OCI-LY1 (cell line): ENCODE data around the gene EGFL7.
A peak's percentile ranks its signal among the peaks of the same experiment; 100 is the strongest.

Source experiments
- H2AFZ ChIP-seq: fragments of 200-600 bp; sonication (generic), shearing (Covaris generic); 2 replicates; pipeline ENCODE4 v1.6.0; 2014; ENCODE audit warnings: antibody characterized with exemption, mild to moderate bottlenecking, low read length
- H3F3A ChIP-seq: fragments of 200-600 bp; sonication (generic), shearing (Covaris generic); 2 replicates; pipeline ENCODE4 v1.6.0; 2014; ENCODE audit warnings: mild to moderate bottlenecking, antibody characterized with exemption, low read length, moderate library complexity; ENCODE audit not compliant: insufficient read depth
- H3K27ac ChIP-seq: fragments of 200-600 bp; sonication (generic); 2 replicates; pipeline ENCODE4 v1.5.1; 2014; ENCODE audit warnings: low read length, mixed run types, mild to moderate bottlenecking, low read depth; ENCODE audit not compliant: poor library complexity, severe bottlenecking
- H3K27me3 ChIP-seq: fragments of 200-600 bp; sonication (generic); 2 replicates; pipeline ENCODE4 v1.6.0; 2014; ENCODE audit warnings: antibody characterized with exemption, mild to moderate bottlenecking, low read length, moderate library complexity; ENCODE audit not compliant: insufficient read depth
- H3K36me3 ChIP-seq: fragments of 200-600 bp; sonication (generic); 2 replicates; pipeline ENCODE4 v1.6.1; 2014; ENCODE audit warnings: mild to moderate bottlenecking, antibody characterized with exemption, low read length, moderate library complexity, mixed read lengths; ENCODE audit not compliant: insufficient read depth
- H3K4me1 ChIP-seq: fragments of 200-600 bp; sonication (generic); 2 replicates; pipeline ENCODE4 v1.5.1; 2014; ENCODE audit warnings: mild to moderate bottlenecking, low read length, moderate library complexity; ENCODE audit not compliant: insufficient read depth, severe bottlenecking
- H3K4me2 ChIP-seq: fragments of 200-600 bp; sonication (generic), shearing (Covaris generic); 2 replicates; pipeline ENCODE4 v1.6.1; 2014; ENCODE audit warnings: low read length
- H3K4me3 ChIP-seq: fragments of 200-600 bp; sonication (generic); 2 replicates; pipeline ENCODE4 v1.5.1; 2014; ENCODE audit warnings: low read length, low read depth, mild to moderate bottlenecking, mixed read lengths; ENCODE audit not compliant: poor library complexity, severe bottlenecking
- H3K79me2 ChIP-seq: fragments of 200-600 bp; shearing (Covaris generic); 2 replicates; pipeline ENCODE4 v1.6.1; 2016; ENCODE audit warnings: mixed run types, low read length, mixed read lengths; ENCODE audit not compliant: insufficient read depth
- H3K9ac ChIP-seq: fragments of 200-600 bp; sonication (generic), shearing (Covaris generic); 2 replicates; pipeline ENCODE4 v1.6.1; 2014; ENCODE audit warnings: mild to moderate bottlenecking, low read length, mixed read lengths
- H3K9me2 ChIP-seq: fragments of 200-600 bp; sonication (generic), shearing (Covaris generic); 2 replicates; pipeline ENCODE4 v1.6.1; 2014; ENCODE audit warnings: low read depth, mild to moderate bottlenecking, low read length, mixed read lengths
- H3K9me3 ChIP-seq: fragments of 200-600 bp; shearing (Covaris generic); 2 replicates; pipeline ENCODE4 v1.6.1; 2014; ENCODE audit warnings: low read length, mixed read lengths
- H4K20me1 ChIP-seq: fragments of 200-600 bp; sonication (generic), shearing (Covaris generic); 2 replicates; pipeline ENCODE4 v1.6.0; 2016; ENCODE audit warnings: mild to moderate bottlenecking, low read length; ENCODE audit not compliant: insufficient read depth
- EZH2 ChIP-seq: fragments of 200-600 bp; sonication (generic), shearing (Covaris generic); IDR thresholded peaks from 2 replicates; pipeline ENCODE4 v1.8.0; 2017; ENCODE audit warnings: borderline replicate concordance, mixed run types, mild to moderate bottlenecking, antibody characterized with exemption, low read length, moderate library complexity, mixed read lengths
- TF ChIP-seq, protein P1 (sequence below): fragments of 200-600 bp; sonication (generic), shearing (Covaris generic); IDR thresholded peaks from 2 replicates; pipeline ENCODE4 v1.5.1; 2017; ENCODE audit warnings: mild to moderate bottlenecking, antibody characterized with exemption, low read length, moderate library complexity, mixed read lengths

The EGFL7 gene

DNA sequence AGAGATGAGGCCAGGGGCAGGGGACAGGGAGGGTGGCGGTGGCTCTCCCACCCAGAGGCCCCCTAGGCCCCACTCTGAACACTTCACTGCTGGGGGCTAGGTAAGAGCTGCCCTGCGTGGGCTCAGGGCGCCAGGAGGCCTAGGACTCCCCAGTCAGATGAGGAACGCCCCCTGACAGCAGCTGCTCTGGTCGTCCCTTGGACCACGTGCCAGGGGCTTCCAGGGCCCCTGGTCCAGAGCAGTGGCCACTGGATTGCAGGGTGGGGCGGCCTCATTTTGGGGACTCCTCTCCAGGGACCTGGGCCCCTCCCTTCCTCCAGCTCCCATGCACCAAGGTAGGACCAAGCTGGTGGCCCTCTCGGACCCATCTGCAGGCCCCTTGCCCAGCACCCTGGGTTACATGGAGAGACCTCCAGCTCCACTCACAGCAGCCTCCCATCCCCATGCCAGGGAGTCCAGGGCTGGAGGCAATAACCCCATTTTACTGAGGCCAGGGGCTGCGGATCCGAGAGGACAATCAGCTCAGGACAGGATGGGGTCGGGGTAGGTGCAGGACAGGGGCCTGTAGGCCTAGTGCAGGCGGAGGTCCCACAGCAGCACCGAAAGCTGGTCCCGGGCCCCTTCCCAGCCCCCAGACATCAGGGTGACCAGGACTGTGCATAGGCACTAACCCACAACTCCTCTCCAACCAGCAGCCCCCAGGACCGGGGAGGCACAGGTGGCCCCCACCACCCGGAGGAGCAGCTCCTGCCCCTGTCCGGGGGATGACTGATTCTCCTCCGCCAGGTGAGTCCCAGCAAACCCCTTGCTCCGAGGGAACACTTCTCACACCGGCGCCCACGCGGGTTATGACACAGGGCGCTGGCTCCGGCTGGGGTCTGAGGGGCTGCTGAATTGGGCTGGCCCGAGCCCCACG, 1.5 kb downstream of the EGFL7 start:
- Histone ChIP-seq H3K79me2 (no peaks in the 10 kb centered on the region), H3K9me3 (no peaks in the 10 kb centered on the region), H4K20me1 (no peaks in the 10 kb centered on the region), H2AFZ (no peak overlapping the region), H3K9ac (no peak overlapping the region), H3K4me2 (no peak overlapping the region), H3K27ac (no peak overlapping the region), H3K36me3 (no peaks in the 10 kb centered on the region), H3F3A (no peaks in the 10 kb centered on the region), H3K9me2 (no peaks in the 10 kb centered on the region), H3K27me3 (peaks cover 22% of the 10 kb centered on the region; the same call in 1 of the 2 replicates), H3K4me1 (no peaks in the 10 kb centered on the region), H3K4me3 (no peak overlapping the region)
- TF ChIP-seq, protein P1, sequence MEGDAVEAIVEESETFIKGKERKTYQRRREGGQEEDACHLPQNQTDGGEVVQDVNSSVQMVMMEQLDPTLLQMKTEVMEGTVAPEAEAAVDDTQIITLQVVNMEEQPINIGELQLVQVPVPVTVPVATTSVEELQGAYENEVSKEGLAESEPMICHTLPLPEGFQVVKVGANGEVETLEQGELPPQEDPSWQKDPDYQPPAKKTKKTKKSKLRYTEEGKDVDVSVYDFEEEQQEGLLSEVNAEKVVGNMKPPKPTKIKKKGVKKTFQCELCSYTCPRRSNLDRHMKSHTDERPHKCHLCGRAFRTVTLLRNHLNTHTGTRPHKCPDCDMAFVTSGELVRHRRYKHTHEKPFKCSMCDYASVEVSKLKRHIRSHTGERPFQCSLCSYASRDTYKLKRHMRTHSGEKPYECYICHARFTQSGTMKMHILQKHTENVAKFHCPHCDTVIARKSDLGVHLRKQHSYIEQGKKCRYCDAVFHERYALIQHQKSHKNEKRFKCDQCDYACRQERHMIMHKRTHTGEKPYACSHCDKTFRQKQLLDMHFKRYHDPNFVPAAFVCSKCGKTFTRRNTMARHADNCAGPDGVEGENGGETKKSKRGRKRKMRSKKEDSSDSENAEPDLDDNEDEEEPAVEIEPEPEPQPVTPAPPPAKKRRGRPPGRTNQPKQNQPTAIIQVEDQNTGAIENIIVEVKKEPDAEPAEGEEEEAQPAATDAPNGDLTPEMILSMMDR: no peak
- no peak for TF ChIP-seq EZH2

DNA sequence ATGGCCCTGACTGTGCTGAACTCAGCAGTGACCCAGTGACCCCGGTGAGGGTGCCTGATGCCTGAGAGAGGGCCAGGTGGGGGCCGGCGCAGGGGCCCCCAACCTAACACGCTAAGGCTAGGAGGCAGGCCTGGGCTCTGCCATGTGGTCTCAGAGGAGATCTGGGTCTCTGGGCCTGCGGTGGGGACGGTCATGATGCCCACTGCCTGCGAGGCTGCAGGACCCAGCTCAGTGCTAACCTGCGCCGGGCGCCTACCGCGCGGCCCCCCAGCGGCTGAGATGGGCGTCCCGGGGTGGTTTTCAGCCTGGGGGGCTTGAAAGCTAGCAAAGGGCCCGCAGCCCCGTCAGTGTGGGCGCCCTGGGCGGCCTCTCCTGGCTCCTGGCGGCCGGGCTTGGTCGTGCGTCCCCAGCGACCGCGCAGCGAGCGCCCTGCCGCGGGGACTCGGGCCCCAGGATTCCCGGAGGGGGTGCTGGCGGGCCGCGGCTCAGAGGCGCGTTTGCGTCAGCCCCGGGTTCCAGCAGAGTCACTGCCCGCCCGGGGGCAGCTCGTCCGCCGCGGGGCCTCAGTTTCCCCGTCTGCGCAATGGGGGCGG, 2.5 kb downstream of the EGFL7 start:
- no peaks in the 10 kb centered on the region for H3F3A ChIP-seq
- H2AFZ ChIP-seq: no peak overlapping the region
- H3K36me3 ChIP-seq: no peaks in the 10 kb centered on the region
- H3K9me3 ChIP-seq: no peaks in the 10 kb centered on the region
- no peaks in the 10 kb centered on the region for H3K4me1 ChIP-seq
- H3K27ac ChIP-seq: no peak overlapping the region
- no peak overlapping the region for H3K9ac ChIP-seq
- no peaks in the 10 kb centered on the region for H3K79me2 ChIP-seq
- peak overlapping the region; percentile 32; the same call in 1 of the 2 replicates for H3K4me2 ChIP-seq
- H3K4me3 ChIP-seq: peak overlapping the region; percentile 38
- TF ChIP-seq EZH2: no peak
- TF ChIP-seq, protein P1: no peak
- no peaks in the 10 kb centered on the region for H4K20me1 ChIP-seq
- H3K9me2 ChIP-seq: no peaks in the 10 kb centered on the region
- peaks cover 22% of the 10 kb centered on the region; the same call in 1 of the 2 replicates for H3K27me3 ChIP-seq

DNA sequence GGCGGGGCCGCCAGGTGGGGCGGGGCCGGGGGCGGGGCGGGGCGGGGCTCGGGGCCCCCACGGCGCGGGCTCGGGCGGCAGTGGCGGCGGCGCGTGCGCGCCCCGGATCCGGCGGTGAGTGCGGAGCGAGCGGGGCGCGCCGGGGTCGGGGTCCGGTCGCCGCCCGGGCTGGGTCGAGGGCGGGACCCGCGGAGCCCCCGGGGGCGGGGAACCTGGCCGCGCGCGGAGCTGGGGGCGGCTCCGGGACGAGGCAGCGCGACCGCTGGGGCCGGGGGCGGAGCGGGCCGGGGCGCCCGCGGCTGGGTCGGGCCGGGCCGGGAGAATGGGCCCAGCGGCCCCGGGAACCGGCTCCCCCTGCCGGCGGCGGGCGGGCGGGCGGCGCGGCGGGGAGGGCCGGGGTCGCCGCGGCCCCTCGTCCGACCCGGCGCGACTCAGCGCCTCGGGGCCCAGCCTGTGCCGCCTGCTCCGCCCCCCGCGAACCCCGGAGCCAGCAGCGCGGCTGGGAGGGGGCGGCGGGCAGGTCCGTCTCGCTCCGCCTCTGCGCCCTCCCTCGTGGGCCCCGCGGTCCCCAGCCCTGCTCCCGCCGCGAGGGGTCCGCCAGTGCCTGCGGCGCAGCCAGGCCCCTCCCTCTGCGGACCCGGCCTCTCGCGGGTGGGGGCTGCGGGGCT, 3.1 kb downstream of the EGFL7 start:
- Histone ChIP-seq H2AFZ (no peak overlapping the region), H3K9ac (no peak overlapping the region)
- TF ChIP-seq, protein P1: no peak
- no peak for TF ChIP-seq EZH2

More for the DNA sequence above, 3.1 kb downstream of the EGFL7 start:
- Histone ChIP-seq H3K4me1 (no peaks in the 10 kb centered on the region), H3K4me3 (peak overlapping the region; percentile 38), H3K79me2 (no peaks in the 10 kb centered on the region), H3F3A (no peaks in the 10 kb centered on the region), H3K9me2 (no peaks in the 10 kb centered on the region), H3K27ac (no peak overlapping the region), H3K36me3 (no peaks in the 10 kb centered on the region), H3K4me2 (0 out of 2 replicates have a peak overlapping the region, but pooled peaks have one; percentile 26), H3K9me3 (no peaks in the 10 kb centered on the region), H3K27me3 (peaks cover 22% of the 10 kb centered on the region; the same call in 1 of the 2 replicates), H4K20me1 (no peaks in the 10 kb centered on the region)
